HG03558 (cell line): ENCODE data around the gene LMNB1.

Experiments used
- ATAC-seq: cut with Tn5 transposase; IDR thresholded peaks from one replicate; pipeline ENCODE4 v1.9.1; 2021; ENCODE audit warnings: moderate number of reproducible peaks; ENCODE audit not compliant: unreplicated experiment; ENCODE audit errors: extremely low read depth

LMNB1 gene

GRCh38 chr5:126881821-126882600 lies 105.1 kb downstream of the LMNB1 start:
- no peak for ATAC-seq

GRCh38 chr5:126883564-126884245 lies 106.8 kb downstream of the LMNB1 start:
- ATAC-seq, result no peak

- ATAC-seq, result no peak
Measured at GRCh38 chr5:126884269-126884819, 107.4 kb downstream of the LMNB1 start.
